Measurements from ENCODE around the gene CBY1. TPM values are rescaled to one million over a fixed set of nuclear protein-coding genes. Genes with fewer than 3 reads are reported as not detected.
A peak's percentile ranks its signal among the peaks of the same experiment; 100 is the strongest.

The CBY1 gene
- total and polyA plus RNA-seq, 9 of the 15 experiments (the other 6 are each of a cell fraction or from before 2014, with no cell fraction given), result 5.7 to 19.7 (median 10.8) TPM

- peak; percentile 80 for FAIRE-seq
- peak; percentile 11; the same call in 2 of the 3 replicates for ATAC-seq
- peaks cover 9 to 10% of the 10 kb centered on the region in 2 experiments; a peak in 4 of 5 replicates for H3K4me1 ChIP-seq (replicated peaks in 1 of 2; ENCODE audit: control insufficient read depth in 2 of 2, insufficient read depth in 2 of 2, low read length in 2 of 2)
- CTCF ChIA-PET (ENCODE audit: low intra/inter-chr PET ratio), result no interaction called here
- H3K4me2 ChIP-seq (ENCODE audit: insufficient read depth, low read length), result peak overlapping the region; percentile 86
- H3K9ac ChIP-seq (ENCODE audit: insufficient read depth in 1 of 2, low read depth in 2 of 2, low read length in 2 of 2), result peak overlapping the region; percentile 96 to 98
- no peaks in the 10 kb centered on the region for H4K20me1 ChIP-seq (replicated peaks; ENCODE audit: control insufficient read depth, insufficient read depth, low read length)
- peak overlapping the region; percentile 77 for H3K4me3 ChIP-seq
- peak in 2 of 4 experiments; percentile 11 to 22 for DNase-seq (ENCODE audit: extremely low read depth in 1 of 4, low spot score in 3 of 4)
- no peaks in the 10 kb centered on the region for H3K9me3 ChIP-seq (replicated peaks; ENCODE audit: control insufficient read depth, insufficient read depth, low read depth, low read length)
- H3K27me3 ChIP-seq (ENCODE audit: control insufficient read depth in 2 of 2, insufficient read depth in 2 of 2, low read length in 2 of 2), result no peaks in the 10 kb centered on the region
- TSS peak; percentile 81 for BruUV-seq (replicated peaks)
- peak overlapping the region; percentile 98 for H3K27ac ChIP-seq (ENCODE audit: extremely low read depth, low read depth, low read length)
- in situ Hi-C loops (cut with MboI), result no loop called here
- H3K9me1 ChIP-seq (ENCODE audit: control insufficient read depth, insufficient read depth, low read length), result no peaks in the 10 kb centered on the region
- POLR2A ChIA-PET, result no interaction called here
- peak overlapping the region; percentile 96 for H2AFZ ChIP-seq (ENCODE audit: low read depth, low read length)
- intact Hi-C loops (cut with micrococcal nuclease), result no loop called here
- 3% methylated on average over 19 of the region's 22 CpGs for WGBS (ENCODE audit: insufficient coverage, low coverage, missing lambda C conversion rate)
- H3K79me2 ChIP-seq (ENCODE audit: control insufficient read depth, insufficient read depth, low read length), result peaks cover 15% of the 10 kb centered on the region; the same call in 2 of the 3 replicates
- no peak for TF ChIP-seq SMAD1 (IDR thresholded peaks at IDR 0.05; ENCODE audit: low read depth, low read length, partially characterized antibody)
- no peak for TF ChIP-seq IRF1 (CRISPR knock-in tag; IDR thresholded peaks at IDR 0.05; ENCODE audit: borderline replicate concordance)
- peak; percentile 86 for TF ChIP-seq SAP30 (IDR thresholded peaks at IDR 0.05; ENCODE audit: borderline replicate concordance, insufficient read depth, low read depth, low read length, poor library complexity, severe bottlenecking)
- TF ChIP-seq ZC3H4 (CRISPR knock-in tag; IDR thresholded peaks at IDR 0.05; ENCODE audit: borderline replicate concordance), result peak; percentile 50; the same call in 1 of the 2 replicates
- TF ChIP-seq CEBPB (tag; IDR thresholded peaks at IDR 0.05), result peak; percentile 74
- no peak for TF ChIP-seq CEBPG (CRISPR knock-in tag; IDR thresholded peaks at IDR 0.05)
- TF ChIP-seq CEBPG (tag; conservative IDR thresholded peaks at IDR 0.05 in 1 of 2, IDR thresholded peaks at IDR 0.05 in 1 of 2), result peak in 1 of 2 experiments; percentile 43; a peak in 2 of 4 replicates
- TF ChIP-seq CHD4 (IDR thresholded peaks at IDR 0.05; ENCODE audit: insufficient read depth, insufficient replicate concordance, low read depth, low read length, poor library complexity, severe bottlenecking), result no peak
- TF ChIP-seq PHF20 (IDR thresholded peaks at IDR 0.05; ENCODE audit: partially characterized antibody), result peak; percentile 11
- no peaks in the 10 kb centered on the region for H3K36me3 ChIP-seq (ENCODE audit: control insufficient read depth, insufficient read depth, low read length)
Measured at GRCh38 chr22:38655519-38656255, 751 bp upstream of the CBY1 start.
